ENCODE results near the gene FAM228B.

DNA sequence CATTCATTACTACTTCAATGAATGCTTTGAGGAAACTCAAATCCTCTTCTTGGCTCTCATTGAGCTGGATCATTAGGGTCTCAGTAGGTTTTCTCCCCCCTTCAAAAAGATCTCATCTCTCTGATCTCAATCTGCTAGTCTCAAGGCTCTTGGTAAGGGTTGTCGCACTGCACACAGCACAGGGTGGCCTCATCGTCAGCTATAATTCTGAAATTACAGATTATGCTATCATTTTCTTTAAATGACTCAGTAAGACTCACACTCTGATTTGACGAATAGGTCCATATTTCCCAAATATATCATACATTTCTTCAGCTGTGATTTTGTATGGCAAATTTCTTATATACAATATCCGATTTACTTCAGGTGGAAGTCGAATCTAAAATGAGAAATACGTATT lies 49.5 kb upstream of the FAM228B start:
- TF ChIP-seq, protein P1, sequence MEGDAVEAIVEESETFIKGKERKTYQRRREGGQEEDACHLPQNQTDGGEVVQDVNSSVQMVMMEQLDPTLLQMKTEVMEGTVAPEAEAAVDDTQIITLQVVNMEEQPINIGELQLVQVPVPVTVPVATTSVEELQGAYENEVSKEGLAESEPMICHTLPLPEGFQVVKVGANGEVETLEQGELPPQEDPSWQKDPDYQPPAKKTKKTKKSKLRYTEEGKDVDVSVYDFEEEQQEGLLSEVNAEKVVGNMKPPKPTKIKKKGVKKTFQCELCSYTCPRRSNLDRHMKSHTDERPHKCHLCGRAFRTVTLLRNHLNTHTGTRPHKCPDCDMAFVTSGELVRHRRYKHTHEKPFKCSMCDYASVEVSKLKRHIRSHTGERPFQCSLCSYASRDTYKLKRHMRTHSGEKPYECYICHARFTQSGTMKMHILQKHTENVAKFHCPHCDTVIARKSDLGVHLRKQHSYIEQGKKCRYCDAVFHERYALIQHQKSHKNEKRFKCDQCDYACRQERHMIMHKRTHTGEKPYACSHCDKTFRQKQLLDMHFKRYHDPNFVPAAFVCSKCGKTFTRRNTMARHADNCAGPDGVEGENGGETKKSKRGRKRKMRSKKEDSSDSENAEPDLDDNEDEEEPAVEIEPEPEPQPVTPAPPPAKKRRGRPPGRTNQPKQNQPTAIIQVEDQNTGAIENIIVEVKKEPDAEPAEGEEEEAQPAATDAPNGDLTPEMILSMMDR (IDR thresholded peaks at IDR 0.05; ENCODE audit: low read depth, low read length): no peak
- no peak for TF ChIP-seq POLR2A (IDR thresholded peaks at IDR 0.05; ENCODE audit: extremely low read depth, insufficient read length)
- TF ChIP-seq MYC (IDR thresholded peaks at IDR 0.05; ENCODE audit: low read depth, low read length): no peak
- TF ChIP-seq, protein P2, sequence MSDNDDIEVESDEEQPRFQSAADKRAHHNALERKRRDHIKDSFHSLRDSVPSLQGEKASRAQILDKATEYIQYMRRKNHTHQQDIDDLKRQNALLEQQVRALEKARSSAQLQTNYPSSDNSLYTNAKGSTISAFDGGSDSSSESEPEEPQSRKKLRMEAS (IDR thresholded peaks at IDR 0.05; ENCODE audit: low read depth, low read length): no peak

All from NB4 (cell line).